Brain microvascular endothelial cell (primary cell): ENCODE results near the gene MRGPRE.

Experiments used
- DNase-seq: peaks from one replicate; pipeline ENCODE4 v3.0.0-alpha.2; 2020
- H3K27ac ChIP-seq: fragments of 250-450 bp; sonication (Bioruptor Pico); 2 replicates; pipeline ENCODE4 v1.5.1; 2020; ENCODE audit warnings: mild to moderate bottlenecking, moderate library complexity
- H3K27me3 ChIP-seq: fragments of 250-450 bp; sonication (Bioruptor Pico); replicated peaks from 2 replicates; pipeline ENCODE4 v1.5.1; 2020; ENCODE audit warnings: mild to moderate bottlenecking
- H3K36me3 ChIP-seq: fragments of 250-450 bp; sonication (Bioruptor Pico); replicated peaks from 2 replicates; pipeline ENCODE4 v1.5.1; 2020; ENCODE audit warnings: mild to moderate bottlenecking
- H3K4me3 ChIP-seq: 2 replicates; pipeline ENCODE4 v1.5.1; 2011; ENCODE audit warnings: low read depth, mild to moderate bottlenecking, control low read depth, low read length, moderate library complexity
- CTCF ChIP-seq: IDR thresholded peaks from 2 replicates; pipeline ENCODE4 v1.5.1; 2011; ENCODE audit warnings: low read depth, mild to moderate bottlenecking, moderate library complexity, low read length, control low read depth, inconsistent platforms; ENCODE audit errors: missing control alignments
- in situ Hi-C: cut with HindIII; loops from 2 replicates; pipeline ENCODE4 v1.10.0; 2017; ENCODE audit warnings: low sequenced_read_pairs, low pct_ligation_motif_present

Gene MRGPRE

GRCh38 chr11:3205261-3206155, 26.7 kb downstream of the MRGPRE start:
- in situ Hi-C loops = no loop called here
- H3K27me3 ChIP-seq = peaks cover 45% of the 10 kb centered on the region
- no peak overlapping the region for H3K4me3 ChIP-seq
- DNase-seq = no peak
- no peak overlapping the region for H3K27ac ChIP-seq
- H3K36me3 ChIP-seq = no peaks in the 10 kb centered on the region
- TF ChIP-seq CTCF = no peak

GRCh38 chr11:3204141-3205015, 27.8 kb downstream of the MRGPRE start:
- TF ChIP-seq CTCF = no peak
- H3K27ac ChIP-seq = no peak overlapping the region
- DNase-seq = no peak
- peaks cover 52% of the 10 kb centered on the region for H3K27me3 ChIP-seq
- no peaks in the 10 kb centered on the region for H3K36me3 ChIP-seq
- in situ Hi-C loops = no loop called here
- no peak overlapping the region for H3K4me3 ChIP-seq

GRCh38 chr11:3203221-3204043, 28.8 kb downstream of the MRGPRE start:
- in situ Hi-C loops = no loop called here
- peak; percentile 15 for TF ChIP-seq CTCF
- no peaks in the 10 kb centered on the region for H3K36me3 ChIP-seq
- no peak overlapping the region for H3K27ac ChIP-seq
- no peak overlapping the region for H3K4me3 ChIP-seq
- peaks cover 52% of the 10 kb centered on the region for H3K27me3 ChIP-seq
- no peak for DNase-seq

GRCh38 chr11:3202759-3203158, 29.5 kb downstream of the MRGPRE start:
- no peak for TF ChIP-seq CTCF
- Histone ChIP-seq H3K36me3 (no peaks in the 10 kb centered on the region), H3K4me3 (no peak overlapping the region), H3K27ac (no peak overlapping the region), H3K27me3 (peaks cover 52% of the 10 kb centered on the region)
- in situ Hi-C loops = no loop called here
- DNase-seq = no peak

- in situ Hi-C loops = no loop called here
- TF ChIP-seq CTCF = no peak
- H3K27me3 ChIP-seq = peaks cover 54% of the 10 kb centered on the region
- no peak overlapping the region for H3K27ac ChIP-seq
- no peak for DNase-seq
- H3K36me3 ChIP-seq = no peaks in the 10 kb centered on the region
- H3K4me3 ChIP-seq = no peak overlapping the region
Measured at GRCh38 chr11:3202305-3202704, 29.9 kb downstream of the MRGPRE start.
